ENCODE measurements around the gene LEMD2. TPM values are rescaled to one million over a fixed set of nuclear protein-coding genes. Genes with fewer than 3 reads are reported as not detected.

Gene LEMD2
- total RNA-seq, 1 experiment from 2014 or later: 74.6 TPM

DNA sequence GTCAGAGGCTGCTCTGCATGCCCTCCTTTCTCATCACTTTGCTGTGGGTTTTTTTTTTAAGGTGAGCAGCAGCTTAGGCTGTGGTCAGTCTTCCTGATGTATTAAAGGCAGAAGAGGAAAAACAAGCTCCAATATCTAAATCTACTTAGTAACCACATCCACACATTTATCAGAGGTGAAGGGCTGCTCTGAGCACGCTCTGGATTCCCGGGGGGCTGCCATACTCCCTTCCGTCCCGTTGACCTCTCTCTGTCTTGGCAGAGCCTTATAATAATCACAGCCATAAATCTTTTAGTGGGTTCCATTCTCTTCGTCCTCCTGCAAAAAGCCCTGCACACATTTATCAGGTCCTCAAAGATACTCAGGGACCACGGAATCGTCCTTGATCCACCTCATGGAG is 2.7 kb upstream of the LEMD2 start:
- Histone ChIP-seq H3K27me3 (ENCODE audit: control insufficient read depth, insufficient read depth, low read length) (no peaks in the 10 kb centered on the region), H3K4me3 (ENCODE audit: insufficient read depth, low read depth, low read length) (no peak overlapping the region), H3K36me3 (replicated peaks; ENCODE audit: control insufficient read depth, insufficient read depth, low read length) (0 out of 2 replicates have a peak, but pooled peaks cover 1% of the 10 kb centered on the region)
- no peak for DNase-seq

DNA sequence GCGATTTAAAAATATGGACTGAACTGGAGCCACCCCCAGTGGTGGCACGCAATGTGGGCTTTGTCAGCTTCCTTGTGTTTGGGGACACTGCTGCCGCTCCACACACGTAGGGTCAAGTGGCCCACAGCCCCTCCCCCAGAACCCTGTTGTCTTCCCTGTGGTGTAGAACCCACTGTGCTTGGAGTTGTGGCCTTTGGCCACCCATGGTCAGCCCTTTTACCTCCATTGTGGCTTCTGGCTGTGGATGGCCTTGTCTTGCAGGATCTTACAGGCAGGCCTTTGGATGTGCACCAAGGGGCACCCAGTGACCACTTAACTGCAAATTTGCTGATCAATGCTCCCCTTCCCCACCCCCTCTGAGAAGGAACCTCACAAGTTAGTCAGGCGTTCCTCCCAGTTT is 2.0 kb upstream of the LEMD2 start:
- no peak overlapping the region for H3K4me3 ChIP-seq (ENCODE audit: insufficient read depth, low read depth, low read length)
- H3K27me3 ChIP-seq (ENCODE audit: control insufficient read depth, insufficient read depth, low read length): no peaks in the 10 kb centered on the region
- H3K36me3 ChIP-seq (replicated peaks; ENCODE audit: control insufficient read depth, insufficient read depth, low read length): 0 out of 2 replicates have a peak, but pooled peaks cover 1% of the 10 kb centered on the region
- no peak for DNase-seq

DNA sequence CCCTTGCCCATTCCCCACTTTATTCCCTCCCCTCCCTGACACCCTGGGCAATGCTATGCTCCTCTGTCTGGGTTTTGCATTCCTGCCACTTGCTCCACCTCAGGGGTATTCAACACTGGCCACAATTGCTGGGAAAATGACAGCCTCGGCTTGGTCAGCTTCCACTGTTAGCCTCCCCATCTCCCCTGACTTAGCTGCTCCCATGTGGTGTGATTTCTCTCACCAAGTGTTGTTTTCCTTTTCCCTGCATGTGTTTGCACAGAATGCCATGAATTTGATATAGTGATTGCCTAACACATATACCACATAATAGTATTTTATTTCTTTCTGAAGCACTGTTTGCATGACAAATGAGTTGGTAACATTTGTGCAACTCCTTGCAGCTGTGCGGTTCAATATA is 1.4 kb upstream of the LEMD2 start:
- DNase-seq: peak; percentile 55
- Histone ChIP-seq H3K4me3 (ENCODE audit: insufficient read depth, low read depth, low read length) (no peak overlapping the region), H3K36me3 (replicated peaks; ENCODE audit: control insufficient read depth, insufficient read depth, low read length) (0 out of 2 replicates have a peak, but pooled peaks cover 1% of the 10 kb centered on the region), H3K27me3 (ENCODE audit: control insufficient read depth, insufficient read depth, low read length) (no peaks in the 10 kb centered on the region)

DNA sequence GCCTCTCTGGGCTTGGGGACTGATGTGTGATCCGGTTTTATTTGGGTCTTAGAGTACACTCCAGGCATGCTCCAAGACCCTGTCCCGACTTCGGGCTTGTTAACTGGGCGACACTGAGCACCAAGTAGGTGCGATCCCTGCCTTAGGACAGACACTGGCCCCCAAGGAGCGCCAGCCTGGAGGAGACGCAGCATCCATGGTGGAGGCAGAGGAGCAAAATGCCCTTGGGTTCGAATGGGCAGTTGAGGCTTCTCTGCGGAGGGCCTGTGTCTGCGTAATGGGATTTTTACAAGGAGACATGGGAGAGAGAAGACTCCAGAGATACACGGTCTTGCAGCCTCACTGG is 593 bp upstream of the LEMD2 start:
- no peak overlapping the region for H3K4me3 ChIP-seq (ENCODE audit: insufficient read depth, low read depth, low read length)
- no peak for DNase-seq
- H3K36me3 ChIP-seq (replicated peaks; ENCODE audit: control insufficient read depth, insufficient read depth, low read length): peaks cover 2% of the 10 kb centered on the region; the same call in 1 of the 2 replicates
- no peaks in the 10 kb centered on the region for H3K27me3 ChIP-seq (ENCODE audit: control insufficient read depth, insufficient read depth, low read length)

DNA sequence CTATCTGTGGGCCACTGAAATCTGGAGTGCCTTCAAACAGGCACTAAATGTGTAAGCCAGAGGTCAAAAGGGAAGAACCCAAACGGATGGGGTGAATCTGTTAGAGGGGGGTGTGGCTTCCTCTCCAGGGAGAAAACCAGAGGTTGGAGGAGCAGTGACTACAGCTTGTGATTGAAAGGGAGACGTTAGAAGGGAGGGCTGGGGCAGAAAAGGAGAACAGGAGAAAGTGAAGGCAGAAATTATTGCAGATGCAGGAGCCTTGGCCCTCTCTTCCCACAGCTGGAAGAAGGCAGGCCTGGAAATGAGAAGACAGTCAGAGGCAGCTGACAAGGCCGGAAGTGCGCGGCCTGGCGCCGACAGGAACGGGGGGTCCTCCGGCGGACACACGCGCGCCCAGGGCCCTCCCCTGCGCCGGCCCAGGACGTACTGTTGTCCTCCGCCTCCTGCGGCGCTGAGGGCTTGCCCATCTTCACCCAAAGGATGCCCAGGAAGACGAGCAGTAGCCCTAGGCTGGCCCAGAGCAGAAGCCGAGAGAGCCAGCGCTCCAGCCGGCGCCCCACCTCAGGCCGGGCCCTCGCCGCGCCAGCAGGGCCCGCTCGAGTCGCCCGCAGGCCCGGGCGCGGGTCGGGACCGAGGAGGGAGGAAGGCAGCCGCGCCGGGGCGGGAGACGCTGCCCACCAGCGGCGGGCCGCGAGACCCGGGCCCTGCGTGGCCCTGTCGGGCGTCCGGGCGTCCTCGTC is 806 bp downstream of the LEMD2 start:
- H3K36me3 ChIP-seq (replicated peaks; ENCODE audit: control insufficient read depth, insufficient read depth, low read length): peaks cover 13% of the 10 kb centered on the region
- peak; percentile 88 for DNase-seq

DNA sequence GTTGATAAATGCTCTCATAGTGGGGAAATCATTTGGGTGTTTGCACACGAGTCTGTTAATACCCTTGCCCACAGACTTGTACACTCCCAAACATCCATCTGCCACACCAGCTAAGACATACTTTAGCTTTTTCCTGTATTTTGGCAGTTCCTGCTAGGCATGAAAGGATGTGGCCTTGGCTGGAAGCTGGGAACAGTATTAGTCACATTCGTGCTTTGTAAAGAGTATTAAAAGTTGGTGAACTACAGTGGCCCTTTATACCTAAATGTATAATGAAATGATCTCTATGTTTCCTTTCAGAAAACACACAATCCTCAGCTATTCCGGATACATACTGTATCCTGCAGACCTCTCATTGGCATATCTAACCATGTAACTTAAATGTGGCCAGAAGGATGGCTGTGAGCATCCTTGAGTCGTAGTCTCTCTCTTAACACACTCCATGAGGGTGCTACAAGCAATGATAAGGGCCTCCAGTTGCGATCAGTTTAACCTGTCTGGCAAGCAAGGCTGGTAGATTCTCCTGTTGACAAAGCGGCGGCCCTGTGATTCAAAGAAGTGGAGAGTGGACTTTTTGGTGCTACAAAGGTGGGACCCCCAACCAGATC is 1.5 kb downstream of the LEMD2 start:
- DNase-seq: no peak
- no peaks in the 10 kb centered on the region for H3K27me3 ChIP-seq (ENCODE audit: control insufficient read depth, insufficient read depth, low read length)
- H3K36me3 ChIP-seq (replicated peaks; ENCODE audit: control insufficient read depth, insufficient read depth, low read length): peaks cover 17% of the 10 kb centered on the region
- peak overlapping the region; percentile 75; the same call in 1 of the 2 replicates for H3K4me3 ChIP-seq (ENCODE audit: insufficient read depth, low read depth, low read length)

More for the DNA sequence above, 806 bp downstream of the LEMD2 start:
- no peaks in the 10 kb centered on the region for H3K27me3 ChIP-seq (ENCODE audit: control insufficient read depth, insufficient read depth, low read length)
- peak overlapping the region; percentile 75 for H3K4me3 ChIP-seq (ENCODE audit: insufficient read depth, low read depth, low read length)

DNA sequence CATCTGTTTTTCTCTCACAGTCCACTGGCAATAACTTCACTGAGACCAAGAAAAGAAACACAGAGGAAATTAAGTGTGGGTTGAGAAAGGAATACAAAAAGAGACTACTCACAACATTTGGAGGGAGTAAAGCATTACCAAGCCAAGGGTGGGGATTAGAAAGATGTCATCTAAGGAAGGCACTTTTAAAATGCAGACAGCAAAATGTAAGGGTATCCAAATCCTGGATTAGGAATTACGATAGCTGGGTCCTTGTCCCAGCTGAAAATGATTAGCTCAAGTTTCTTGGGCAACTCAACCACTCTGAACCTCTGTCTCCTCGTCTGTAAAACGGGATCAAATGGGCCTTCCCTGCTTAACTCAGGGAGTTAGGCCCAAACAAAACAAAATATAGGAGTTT is 2.2 kb downstream of the LEMD2 start:
- no peak for DNase-seq
- no peaks in the 10 kb centered on the region for H3K27me3 ChIP-seq (ENCODE audit: control insufficient read depth, insufficient read depth, low read length)
- H3K36me3 ChIP-seq (replicated peaks; ENCODE audit: control insufficient read depth, insufficient read depth, low read length): peaks cover 18% of the 10 kb centered on the region
- H3K4me3 ChIP-seq (ENCODE audit: insufficient read depth, low read depth, low read length): no peak overlapping the region

DNA sequence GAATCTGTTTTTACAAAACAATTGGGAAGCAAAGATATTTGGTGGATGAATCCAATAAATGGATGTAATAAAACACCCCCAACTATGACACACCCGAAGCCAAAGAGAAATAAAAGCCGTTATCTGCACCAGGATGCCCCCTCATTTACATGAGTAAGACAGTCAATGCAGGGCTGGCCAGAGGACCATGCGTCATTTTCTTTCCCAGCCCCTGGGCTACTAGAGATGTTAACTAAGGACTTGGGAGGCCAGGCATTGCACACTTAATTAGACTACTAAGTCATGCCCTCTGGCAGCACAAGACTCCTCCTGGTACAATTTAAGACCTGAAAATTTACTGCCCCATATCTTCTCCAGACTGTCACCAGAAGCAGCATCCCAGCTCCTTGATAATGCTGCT is 3.2 kb downstream of the LEMD2 start:
- DNase-seq: no peak
- Histone ChIP-seq H3K27me3 (ENCODE audit: control insufficient read depth, insufficient read depth, low read length) (no peaks in the 10 kb centered on the region), H3K36me3 (replicated peaks; ENCODE audit: control insufficient read depth, insufficient read depth, low read length) (peaks cover 19% of the 10 kb centered on the region), H3K4me3 (ENCODE audit: insufficient read depth, low read depth, low read length) (no peak overlapping the region)

DNA sequence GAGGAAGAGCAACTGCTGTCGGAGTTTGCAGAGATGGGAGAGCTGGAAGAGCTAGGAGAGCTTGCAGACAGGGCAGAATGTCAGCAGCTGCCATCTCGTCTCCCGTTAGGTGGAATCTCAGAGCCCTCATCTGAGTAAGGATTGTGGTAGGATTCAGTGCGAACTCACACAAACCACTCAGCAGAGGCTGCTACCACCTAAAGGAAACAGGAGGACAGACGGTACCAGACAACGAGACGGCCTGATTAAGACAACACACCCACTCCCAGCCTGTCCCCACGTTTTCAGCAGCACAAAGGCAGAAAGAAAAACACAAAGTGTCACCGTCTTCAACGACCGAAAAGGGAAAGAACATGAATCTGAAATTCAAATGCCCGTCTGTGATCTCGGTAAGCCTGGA is 4.1 kb downstream of the LEMD2 start:
- Histone ChIP-seq H3K4me3 (ENCODE audit: insufficient read depth, low read depth, low read length) (no peak overlapping the region), H3K27me3 (ENCODE audit: control insufficient read depth, insufficient read depth, low read length) (no peaks in the 10 kb centered on the region), H3K36me3 (replicated peaks; ENCODE audit: control insufficient read depth, insufficient read depth, low read length) (peaks cover 25% of the 10 kb centered on the region)
- DNase-seq: no peak

DNA sequence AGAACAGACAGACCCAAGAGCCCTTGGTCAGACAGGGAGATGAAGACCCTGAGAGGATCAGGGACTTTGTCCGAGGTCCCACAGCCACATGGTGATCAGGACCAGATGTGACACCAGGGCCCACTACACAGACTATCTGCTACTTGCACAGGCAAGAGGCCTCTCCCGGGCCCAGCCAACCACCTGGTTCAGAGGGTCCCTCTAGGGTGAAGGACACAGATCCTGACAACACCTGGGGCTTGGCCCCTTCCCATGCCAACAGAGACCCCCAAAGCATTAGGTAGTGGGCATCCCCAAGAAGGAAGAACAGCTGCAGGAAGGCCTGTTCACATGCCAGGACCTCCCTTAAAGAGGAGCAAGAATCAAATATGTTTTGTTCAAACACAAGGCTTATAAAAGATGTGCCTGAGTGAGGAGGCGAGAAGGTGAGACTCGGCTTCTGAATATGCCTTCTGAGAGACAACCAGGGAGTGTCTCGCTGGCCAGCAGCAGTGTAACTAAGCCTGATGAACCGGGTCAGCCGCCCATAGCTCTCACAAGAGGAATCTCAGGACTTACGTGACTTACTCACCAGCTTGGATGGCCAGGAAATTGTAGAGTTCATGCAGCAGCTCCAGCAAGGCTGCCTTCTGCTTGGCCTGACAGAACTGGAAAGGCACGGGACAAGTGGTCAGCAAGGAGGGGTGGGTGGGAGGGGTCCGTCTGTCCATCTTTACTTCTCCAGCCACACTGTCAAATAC is 5.0 kb downstream of the LEMD2 start:
- Histone ChIP-seq H3K4me3 (ENCODE audit: insufficient read depth, low read depth, low read length) (no peak overlapping the region), H3K27me3 (ENCODE audit: control insufficient read depth, insufficient read depth, low read length) (no peaks in the 10 kb centered on the region), H3K36me3 (replicated peaks; ENCODE audit: control insufficient read depth, insufficient read depth, low read length) (peaks cover 28% of the 10 kb centered on the region)
- DNase-seq: no peak

DNA sequence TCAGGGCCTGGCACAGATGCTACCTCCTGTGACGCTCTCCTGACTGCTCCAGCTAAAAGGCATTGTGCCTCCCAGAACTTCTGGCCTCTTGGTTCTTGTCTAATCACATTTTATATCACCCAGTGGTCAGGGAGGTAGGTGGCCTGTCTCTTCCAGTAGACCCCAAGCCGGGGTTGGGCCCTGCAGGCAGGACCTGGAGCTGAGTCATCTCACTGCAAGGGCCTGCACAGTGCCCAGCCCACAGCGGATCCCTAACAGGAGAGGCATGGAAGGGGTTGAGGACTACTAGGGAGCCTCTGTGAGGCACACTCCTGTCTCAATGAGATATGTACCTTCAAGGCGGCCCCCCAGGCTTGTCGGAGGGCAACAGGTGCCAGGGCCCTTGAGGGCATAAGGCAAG is 6.4 kb downstream of the LEMD2 start:
- H3K27me3 ChIP-seq (ENCODE audit: control insufficient read depth, insufficient read depth, low read length): no peaks in the 10 kb centered on the region
- H3K4me3 ChIP-seq (ENCODE audit: insufficient read depth, low read depth, low read length): no peak overlapping the region
- H3K36me3 ChIP-seq (replicated peaks; ENCODE audit: control insufficient read depth, insufficient read depth, low read length): peaks cover 37% of the 10 kb centered on the region
- no peak for DNase-seq

DNA sequence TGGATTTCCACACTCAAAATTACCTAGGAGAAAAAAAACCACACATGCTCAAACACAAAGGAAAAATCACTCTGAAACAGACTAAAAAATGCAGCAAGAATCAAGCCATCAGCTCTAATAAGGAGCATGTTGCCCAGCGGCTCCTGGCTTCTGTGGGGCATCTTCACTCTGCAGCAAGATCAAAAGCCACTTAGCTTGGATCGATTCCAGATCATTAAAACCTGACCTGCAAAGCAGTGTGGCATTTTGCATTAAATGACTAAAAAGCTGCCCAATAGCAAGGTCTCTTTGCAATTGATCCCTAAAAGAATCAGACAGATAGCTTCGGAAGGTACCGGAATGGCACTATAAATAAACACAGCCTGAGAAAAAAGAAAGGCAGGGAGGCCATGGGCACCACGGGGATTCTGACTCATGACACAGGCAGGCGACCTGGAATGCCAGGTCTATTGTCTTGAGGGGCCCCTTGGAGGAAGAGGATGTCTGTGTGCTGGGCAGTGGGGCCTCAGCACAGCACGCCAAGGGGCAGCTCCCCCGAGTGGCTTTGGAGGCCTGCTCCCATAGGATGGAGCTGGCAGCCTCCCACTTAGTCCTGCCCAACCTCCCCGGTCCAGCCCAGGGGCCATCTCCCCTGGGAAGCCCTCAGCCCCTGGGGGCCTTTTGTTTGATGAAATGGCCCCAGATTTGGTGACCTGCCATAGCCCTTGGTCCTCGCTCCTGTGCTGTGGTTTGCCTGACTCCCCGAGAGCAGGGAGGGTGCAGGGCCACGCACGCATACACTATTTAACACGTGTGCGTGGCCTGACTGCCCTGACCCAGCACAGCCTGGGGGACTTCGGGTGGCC is 7.6 kb downstream of the LEMD2 start:
- peak; percentile 93 for DNase-seq
- Histone ChIP-seq H3K27me3 (ENCODE audit: control insufficient read depth, insufficient read depth, low read length) (no peaks in the 10 kb centered on the region), H3K36me3 (replicated peaks; ENCODE audit: control insufficient read depth, insufficient read depth, low read length) (peaks cover 45% of the 10 kb centered on the region), H3K4me3 (ENCODE audit: insufficient read depth, low read depth, low read length) (no peak overlapping the region)

DNA sequence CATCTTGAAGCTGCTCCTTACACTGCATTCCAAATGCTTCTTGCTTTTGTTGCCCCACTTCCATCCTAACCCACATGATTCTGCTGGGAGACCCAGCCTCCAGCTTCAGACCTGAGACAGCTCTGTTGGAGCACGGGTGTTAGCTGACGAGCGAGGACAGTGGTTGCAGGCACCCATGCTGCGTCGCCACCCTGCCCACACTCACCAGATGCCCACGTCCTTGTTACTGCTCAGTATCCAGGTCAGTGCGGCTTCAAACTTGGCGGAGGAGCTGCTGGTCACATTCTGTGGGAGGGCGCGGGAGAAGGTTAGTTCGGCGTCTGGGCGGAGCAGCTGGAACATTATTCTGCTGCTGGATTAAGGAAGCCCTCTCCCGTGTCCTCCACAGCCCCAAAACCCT is 9.0 kb downstream of the LEMD2 start:
- H3K36me3 ChIP-seq (replicated peaks; ENCODE audit: control insufficient read depth, insufficient read depth, low read length): peaks cover 57% of the 10 kb centered on the region
- H3K4me3 ChIP-seq (ENCODE audit: insufficient read depth, low read depth, low read length): no peak overlapping the region
- H3K27me3 ChIP-seq (ENCODE audit: control insufficient read depth, insufficient read depth, low read length): no peaks in the 10 kb centered on the region
- DNase-seq: no peak

DNA sequence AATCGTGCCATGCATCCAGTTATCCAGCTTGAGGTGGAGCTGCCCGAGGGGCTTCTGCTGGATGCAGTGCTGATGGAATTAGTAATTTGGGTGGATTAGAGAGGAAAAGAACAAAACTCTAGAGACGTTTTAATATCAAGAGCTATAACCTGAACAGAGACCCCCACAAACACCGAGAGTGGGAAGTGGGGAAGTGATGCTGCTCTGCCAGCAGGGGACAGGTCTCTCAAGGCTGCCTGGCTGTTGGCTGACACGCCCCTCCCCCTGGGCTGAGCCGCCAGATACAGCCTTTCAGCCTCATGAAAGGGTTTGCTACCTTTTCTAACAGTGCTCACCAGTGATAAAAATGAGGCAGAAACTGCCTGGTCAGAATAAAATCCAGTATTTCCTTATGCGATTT is 9.6 kb downstream of the LEMD2 start:
- peak; percentile 88 for DNase-seq
- Histone ChIP-seq H3K4me3 (ENCODE audit: insufficient read depth, low read depth, low read length) (no peak overlapping the region), H3K27me3 (ENCODE audit: control insufficient read depth, insufficient read depth, low read length) (no peaks in the 10 kb centered on the region), H3K36me3 (replicated peaks; ENCODE audit: control insufficient read depth, insufficient read depth, low read length) (peaks cover 58% of the 10 kb centered on the region)

All from H7 (cell line).